SU-DHL-6 (cell line): Measurements from ENCODE around the gene SLC38A9.

ENCODE experiments used
- EZH2phosphoT487 ChIP-seq: fragments of 200-600 bp; sonication (generic), shearing (Covaris generic); conservative IDR thresholded peaks from 2 replicates; pipeline ENCODE4 v1.6.1; 2018; ENCODE audit warnings: mild to moderate bottlenecking, antibody characterized with exemption, low read length, moderate library complexity, mixed read lengths
- TF ChIP-seq, protein P1 (sequence below): fragments of 200-600 bp; sonication (generic); IDR thresholded peaks from one replicate; pipeline ENCODE4 v1.5.1; 2017; ENCODE audit warnings: antibody characterized with exemption, mild to moderate bottlenecking, low read length, moderate library complexity; ENCODE audit not compliant: insufficient read depth, poor library complexity, severe bottlenecking

DNA sequence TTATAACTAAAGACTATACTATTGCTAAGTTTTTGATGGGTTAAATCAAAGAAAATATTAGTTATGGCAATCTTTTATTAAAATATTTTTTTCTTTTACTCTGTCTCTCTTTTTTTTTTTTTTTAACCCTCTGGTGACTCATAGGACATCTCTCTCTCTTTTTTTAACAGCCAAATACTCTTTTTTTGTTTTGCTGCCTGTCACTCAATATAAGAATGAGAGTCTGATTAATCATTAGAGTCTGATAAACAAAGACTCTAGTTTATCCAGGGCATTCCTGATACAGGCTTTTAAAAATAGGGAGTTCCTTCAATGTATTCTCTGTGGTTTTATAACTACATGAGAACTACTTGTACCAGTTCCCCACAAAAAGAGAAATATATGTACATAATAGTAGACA, 77.3 kb downstream of the SLC38A9 start:
- TF ChIP-seq, protein P1, sequence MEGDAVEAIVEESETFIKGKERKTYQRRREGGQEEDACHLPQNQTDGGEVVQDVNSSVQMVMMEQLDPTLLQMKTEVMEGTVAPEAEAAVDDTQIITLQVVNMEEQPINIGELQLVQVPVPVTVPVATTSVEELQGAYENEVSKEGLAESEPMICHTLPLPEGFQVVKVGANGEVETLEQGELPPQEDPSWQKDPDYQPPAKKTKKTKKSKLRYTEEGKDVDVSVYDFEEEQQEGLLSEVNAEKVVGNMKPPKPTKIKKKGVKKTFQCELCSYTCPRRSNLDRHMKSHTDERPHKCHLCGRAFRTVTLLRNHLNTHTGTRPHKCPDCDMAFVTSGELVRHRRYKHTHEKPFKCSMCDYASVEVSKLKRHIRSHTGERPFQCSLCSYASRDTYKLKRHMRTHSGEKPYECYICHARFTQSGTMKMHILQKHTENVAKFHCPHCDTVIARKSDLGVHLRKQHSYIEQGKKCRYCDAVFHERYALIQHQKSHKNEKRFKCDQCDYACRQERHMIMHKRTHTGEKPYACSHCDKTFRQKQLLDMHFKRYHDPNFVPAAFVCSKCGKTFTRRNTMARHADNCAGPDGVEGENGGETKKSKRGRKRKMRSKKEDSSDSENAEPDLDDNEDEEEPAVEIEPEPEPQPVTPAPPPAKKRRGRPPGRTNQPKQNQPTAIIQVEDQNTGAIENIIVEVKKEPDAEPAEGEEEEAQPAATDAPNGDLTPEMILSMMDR, result no peak
- no peak for TF ChIP-seq EZH2phosphoT487
